OCI-LY3 (cell line): ENCODE results near the gene MYL5.

Source experiments
- H2AFZ ChIP-seq: fragments of 200-600, 300-600 bp; shearing (Covaris generic); 2 replicates; pipeline ENCODE4 v1.6.0; 2014; ENCODE audit warnings: antibody characterized with exemption, low read depth, low read length
- H3K27ac ChIP-seq: fragments of 200-600, 300-600 bp; sonication (generic); 2 replicates; pipeline ENCODE4 v1.5.1; 2014; ENCODE audit warnings: mild to moderate bottlenecking, low read length, moderate library complexity, mixed read lengths
- H3K27me3 ChIP-seq: fragments of 200-600, 300-600 bp; sonication (generic); 2 replicates; pipeline ENCODE4 v1.6.1; 2014; ENCODE audit warnings: low read depth, low read length, mixed read lengths
- H3K36me3 ChIP-seq: fragments of 200-600, 300-600 bp; sonication (generic); replicated peaks from 2 replicates; pipeline ENCODE3; 2014; ENCODE audit warnings: low read depth, low read length, mixed read lengths
- H3K4me1 ChIP-seq: fragments of 300-600, 200-600 bp; sonication (generic); 2 replicates; pipeline ENCODE4 v1.6.1; 2014; ENCODE audit warnings: low read length, mixed read lengths
- H3K4me2 ChIP-seq: fragments of 200-600, 300-600 bp; sonication (generic); 2 replicates; pipeline ENCODE4 v1.6.1; 2014; ENCODE audit warnings: low read length, mixed read lengths
- H3K4me3 ChIP-seq: fragments of 300-600, 200-600 bp; sonication (generic); 2 replicates; pipeline ENCODE4 v1.5.1; 2014; ENCODE audit warnings: antibody characterized with exemption, mild to moderate bottlenecking, low read length, moderate library complexity
- H3K79me2 ChIP-seq: fragments of 300-600, 200-600 bp; shearing (Covaris generic); 2 replicates; pipeline ENCODE4 v1.6.1; 2014; ENCODE audit warnings: mild to moderate bottlenecking, low read length, mixed read lengths
- H3K9ac ChIP-seq: fragments of 300-600, 200-600 bp; shearing (Covaris generic); 2 replicates; pipeline ENCODE4 v1.6.0; 2014; ENCODE audit warnings: mild to moderate bottlenecking, low read length, moderate library complexity
- H3K9me3 ChIP-seq: fragments of 200-600, 300-600 bp; shearing (Covaris generic); 2 replicates; pipeline ENCODE4 v1.6.1; 2014; ENCODE audit warnings: low read length, mixed read lengths; ENCODE audit not compliant: insufficient read depth
- H4K20me1 ChIP-seq: fragments of 200-600, 300-600 bp; sonication (generic); 2 replicates; pipeline ENCODE4 v1.6.1; 2016; ENCODE audit warnings: low read length, mixed read lengths; ENCODE audit not compliant: insufficient read depth
- EZH2phosphoT487 ChIP-seq: fragments of 200-600 bp; shearing (Covaris generic); IDR thresholded peaks from 2 replicates; pipeline ENCODE4 v1.6.1; 2018; ENCODE audit warnings: antibody characterized with exemption, mixed run types, low read depth
- TF ChIP-seq, protein P1 (sequence below): fragments of 200-600, 300-600 bp; sonication (generic); IDR thresholded peaks from 2 replicates; pipeline ENCODE4 v1.5.1; 2014; ENCODE audit warnings: antibody characterized with exemption, low read length, low read depth

Gene MYL5

DNA sequence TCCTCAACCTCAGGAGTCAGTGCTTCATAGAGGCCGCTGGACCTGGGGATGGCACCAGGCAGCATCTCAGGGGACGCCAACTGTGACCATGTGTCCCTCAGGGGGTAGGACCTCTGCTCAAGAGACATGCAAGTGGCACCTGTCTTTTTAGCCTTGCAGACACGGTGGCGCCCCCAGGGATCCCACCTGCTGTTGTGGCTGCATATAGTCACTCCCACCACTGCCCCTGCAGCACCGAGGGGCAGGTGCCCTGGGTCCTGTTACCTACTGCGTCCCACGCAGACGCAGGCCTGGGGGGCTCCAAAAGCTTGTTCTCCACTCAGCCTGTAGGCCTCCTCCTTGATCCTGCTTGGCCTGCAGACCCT, 2.5 kb downstream of the MYL5 start:
- Histone ChIP-seq H3K9ac (peak overlapping the region; percentile 97; the same call in 1 of the 2 replicates), H3K27ac (peak overlapping the region; percentile 84), H4K20me1 (no peaks in the 10 kb centered on the region), H3K36me3 (peaks cover 6% of the 10 kb centered on the region), H3K4me2 (peak overlapping the region; percentile 91), H3K4me3 (peak overlapping the region; percentile 94), H3K27me3 (no peaks in the 10 kb centered on the region), H3K4me1 (peaks cover 40% of the 10 kb centered on the region), H3K9me3 (no peaks in the 10 kb centered on the region), H3K79me2 (peaks cover 26% of the 10 kb centered on the region), H2AFZ (no peak overlapping the region)
- TF ChIP-seq, protein P1, sequence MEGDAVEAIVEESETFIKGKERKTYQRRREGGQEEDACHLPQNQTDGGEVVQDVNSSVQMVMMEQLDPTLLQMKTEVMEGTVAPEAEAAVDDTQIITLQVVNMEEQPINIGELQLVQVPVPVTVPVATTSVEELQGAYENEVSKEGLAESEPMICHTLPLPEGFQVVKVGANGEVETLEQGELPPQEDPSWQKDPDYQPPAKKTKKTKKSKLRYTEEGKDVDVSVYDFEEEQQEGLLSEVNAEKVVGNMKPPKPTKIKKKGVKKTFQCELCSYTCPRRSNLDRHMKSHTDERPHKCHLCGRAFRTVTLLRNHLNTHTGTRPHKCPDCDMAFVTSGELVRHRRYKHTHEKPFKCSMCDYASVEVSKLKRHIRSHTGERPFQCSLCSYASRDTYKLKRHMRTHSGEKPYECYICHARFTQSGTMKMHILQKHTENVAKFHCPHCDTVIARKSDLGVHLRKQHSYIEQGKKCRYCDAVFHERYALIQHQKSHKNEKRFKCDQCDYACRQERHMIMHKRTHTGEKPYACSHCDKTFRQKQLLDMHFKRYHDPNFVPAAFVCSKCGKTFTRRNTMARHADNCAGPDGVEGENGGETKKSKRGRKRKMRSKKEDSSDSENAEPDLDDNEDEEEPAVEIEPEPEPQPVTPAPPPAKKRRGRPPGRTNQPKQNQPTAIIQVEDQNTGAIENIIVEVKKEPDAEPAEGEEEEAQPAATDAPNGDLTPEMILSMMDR: no peak

DNA sequence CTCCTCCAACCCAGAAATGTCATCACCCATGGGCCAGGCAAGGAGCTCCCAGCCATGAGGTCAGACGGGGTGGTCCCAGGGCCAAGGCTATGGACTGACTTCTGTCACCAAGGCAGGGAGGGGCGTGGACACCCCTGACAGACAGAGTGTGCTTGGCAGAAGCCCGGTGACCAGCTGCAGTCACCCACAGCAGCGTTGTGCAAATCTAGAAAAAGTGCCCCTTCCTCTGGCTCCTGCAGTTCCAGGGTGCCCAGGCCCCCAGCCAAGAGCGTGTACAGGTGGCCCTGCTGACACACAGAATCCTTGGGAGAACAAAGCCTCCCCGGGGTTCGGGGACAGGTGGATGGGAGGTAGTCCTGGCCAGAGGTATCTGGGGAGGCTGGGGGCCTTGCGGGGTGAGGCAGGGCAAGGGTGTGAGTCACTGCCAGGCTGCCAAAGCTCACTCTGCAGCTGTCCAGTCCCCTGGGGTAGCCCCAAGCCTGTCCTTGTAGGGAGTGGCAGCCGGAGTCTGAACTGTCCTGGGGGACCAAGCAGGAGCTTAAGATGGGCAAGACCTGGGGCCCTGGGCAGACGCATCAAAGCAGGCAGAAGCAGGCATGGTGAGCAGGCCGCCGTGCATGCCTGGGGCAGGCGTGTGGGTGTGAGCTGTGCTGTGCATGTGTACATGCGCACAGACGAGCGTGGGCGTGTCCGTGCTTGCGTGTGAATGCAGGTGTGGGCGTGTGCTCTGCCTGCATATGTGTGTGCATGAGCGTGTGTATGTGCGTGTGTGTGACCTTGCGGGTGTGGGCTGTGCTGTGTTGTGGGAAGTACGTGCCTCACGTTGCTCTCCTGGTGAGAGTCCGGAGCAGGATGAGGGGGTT, 3.3 kb downstream of the MYL5 start:
- Histone ChIP-seq H3K4me3 (no peak overlapping the region), H3K36me3 (no peaks in the 10 kb centered on the region), H3K27ac (peak overlapping the region; percentile 84; the same call in 1 of the 2 replicates), H3K9me3 (no peaks in the 10 kb centered on the region), H3K9ac (no peak overlapping the region), H3K79me2 (peaks cover 26% of the 10 kb centered on the region), H4K20me1 (no peaks in the 10 kb centered on the region), H3K27me3 (no peaks in the 10 kb centered on the region), H2AFZ (no peak overlapping the region), H3K4me2 (peak overlapping the region; percentile 91), H3K4me1 (peaks cover 40% of the 10 kb centered on the region)
- TF ChIP-seq EZH2phosphoT487: no peak
- TF ChIP-seq, protein P1: no peak

DNA sequence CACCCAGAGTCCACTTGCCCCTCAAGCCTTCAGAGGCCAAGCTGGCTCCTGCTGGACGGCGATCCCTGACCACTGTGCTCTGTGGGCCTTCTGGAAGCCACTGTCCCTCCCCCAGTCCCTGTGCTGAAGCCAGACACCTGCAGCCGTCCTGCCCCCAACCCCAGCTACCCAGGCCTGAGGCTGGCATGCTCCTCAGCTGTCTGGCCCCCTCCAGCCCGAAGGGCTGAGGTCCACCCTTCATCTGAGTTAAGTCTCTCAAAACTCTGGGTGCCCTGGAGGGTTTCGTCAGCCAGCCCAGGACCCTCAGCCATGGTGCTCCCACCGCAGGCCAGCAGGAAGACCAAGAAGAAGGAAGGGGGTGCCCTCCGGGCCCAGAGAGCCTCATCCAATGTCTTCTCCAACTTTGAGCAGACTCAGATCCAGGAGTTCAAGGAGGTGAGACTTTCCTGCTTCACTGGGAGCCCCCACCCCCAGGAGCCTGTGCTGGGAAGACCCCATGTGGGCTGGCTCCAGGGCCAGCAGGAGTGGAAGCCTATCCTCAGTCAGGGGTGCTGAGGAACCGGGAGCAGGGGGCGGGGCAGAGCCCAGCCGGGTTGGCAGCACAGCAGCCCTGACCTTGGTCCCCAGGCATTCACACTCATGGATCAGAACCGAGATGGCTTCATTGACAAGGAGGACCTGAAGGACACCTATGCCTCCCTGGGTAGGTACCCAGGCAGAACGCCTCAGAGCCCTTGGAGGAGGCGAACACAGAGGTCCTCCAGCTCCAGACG, 4.2 kb downstream of the MYL5 start:
- TF ChIP-seq, protein P1: no peak
- no peak for TF ChIP-seq EZH2phosphoT487
- no peak overlapping the region for H3K9ac ChIP-seq
- H3K27me3 ChIP-seq: no peaks in the 10 kb centered on the region
- no peak overlapping the region for H3K4me3 ChIP-seq
- H3K27ac ChIP-seq: no peak overlapping the region
- peaks cover 17% of the 10 kb centered on the region for H3K79me2 ChIP-seq
- H4K20me1 ChIP-seq: no peaks in the 10 kb centered on the region
- H3K9me3 ChIP-seq: no peaks in the 10 kb centered on the region
- peaks cover 35% of the 10 kb centered on the region for H3K4me1 ChIP-seq
- H3K4me2 ChIP-seq: peak overlapping the region; percentile 91
- H2AFZ ChIP-seq: no peak overlapping the region
- H3K36me3 ChIP-seq: no peaks in the 10 kb centered on the region

DNA sequence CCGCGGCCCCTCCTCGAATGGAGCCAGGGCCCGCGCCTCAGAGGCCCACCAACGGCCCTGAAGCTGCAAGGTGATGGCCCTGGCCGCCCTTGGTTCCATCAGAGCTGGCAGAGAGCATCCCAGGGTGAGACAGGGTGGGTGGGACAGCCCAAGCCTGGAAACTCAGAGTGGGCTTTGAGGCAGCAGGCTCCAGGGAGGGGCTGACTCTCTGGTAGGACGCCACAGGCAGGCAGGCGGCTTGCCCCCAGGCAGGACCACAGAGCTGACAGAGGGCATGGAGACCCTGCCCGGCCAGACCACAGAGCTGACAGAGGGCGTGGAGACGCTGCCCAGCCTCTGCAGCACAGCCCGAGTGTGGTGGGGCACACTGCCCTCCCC, 4.8 kb downstream of the MYL5 start:
- H3K27me3 ChIP-seq: no peaks in the 10 kb centered on the region
- peaks cover 35% of the 10 kb centered on the region for H3K4me1 ChIP-seq
- no peaks in the 10 kb centered on the region for H4K20me1 ChIP-seq
- H3K27ac ChIP-seq: no peak overlapping the region
- no peak overlapping the region for H3K9ac ChIP-seq
- TF ChIP-seq EZH2phosphoT487: no peak
- TF ChIP-seq, protein P1: no peak
- no peak overlapping the region for H2AFZ ChIP-seq
- H3K9me3 ChIP-seq: no peaks in the 10 kb centered on the region
- H3K4me3 ChIP-seq: no peak overlapping the region
- no peaks in the 10 kb centered on the region for H3K36me3 ChIP-seq
- peaks cover 14% of the 10 kb centered on the region for H3K79me2 ChIP-seq
- H3K4me2 ChIP-seq: no peak overlapping the region
